ENCODE measurements around the gene CDC42EP3. TPM values are rescaled to one million over a fixed set of nuclear protein-coding genes. Genes with fewer than 3 reads are reported as not detected.

CDC42EP3 gene
- polyA plus RNA-seq, 1 donor: 49.6 TPM

DNA sequence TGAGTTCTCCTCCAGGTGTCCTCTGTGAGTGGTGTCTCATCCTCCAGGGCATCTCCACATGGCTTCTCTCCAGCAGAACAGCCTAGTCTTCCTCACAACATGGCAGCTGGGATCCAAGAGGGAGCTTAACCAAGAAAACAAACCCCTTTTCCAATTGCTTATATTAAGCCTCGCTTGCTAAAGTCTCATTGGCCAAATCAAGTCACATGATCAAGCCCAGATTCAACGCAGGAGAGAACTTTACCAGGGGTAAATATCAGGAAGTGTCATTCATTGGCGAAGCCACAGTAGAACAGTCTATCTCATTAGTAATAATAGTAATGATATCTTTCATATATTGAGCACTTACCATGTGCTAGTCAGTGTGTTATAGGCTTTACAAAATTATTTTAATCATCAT is 53.1 kb downstream of the CDC42EP3 start:
- DNase-seq: no peak

- no peak for DNase-seq
Observed at GRCh38 chr2:37617119-37617892, 54.1 kb downstream of the CDC42EP3 start.

- DNase-seq: no peak
Observed at GRCh38 chr2:37616677-37617005, 54.8 kb downstream of the CDC42EP3 start.

DNA sequence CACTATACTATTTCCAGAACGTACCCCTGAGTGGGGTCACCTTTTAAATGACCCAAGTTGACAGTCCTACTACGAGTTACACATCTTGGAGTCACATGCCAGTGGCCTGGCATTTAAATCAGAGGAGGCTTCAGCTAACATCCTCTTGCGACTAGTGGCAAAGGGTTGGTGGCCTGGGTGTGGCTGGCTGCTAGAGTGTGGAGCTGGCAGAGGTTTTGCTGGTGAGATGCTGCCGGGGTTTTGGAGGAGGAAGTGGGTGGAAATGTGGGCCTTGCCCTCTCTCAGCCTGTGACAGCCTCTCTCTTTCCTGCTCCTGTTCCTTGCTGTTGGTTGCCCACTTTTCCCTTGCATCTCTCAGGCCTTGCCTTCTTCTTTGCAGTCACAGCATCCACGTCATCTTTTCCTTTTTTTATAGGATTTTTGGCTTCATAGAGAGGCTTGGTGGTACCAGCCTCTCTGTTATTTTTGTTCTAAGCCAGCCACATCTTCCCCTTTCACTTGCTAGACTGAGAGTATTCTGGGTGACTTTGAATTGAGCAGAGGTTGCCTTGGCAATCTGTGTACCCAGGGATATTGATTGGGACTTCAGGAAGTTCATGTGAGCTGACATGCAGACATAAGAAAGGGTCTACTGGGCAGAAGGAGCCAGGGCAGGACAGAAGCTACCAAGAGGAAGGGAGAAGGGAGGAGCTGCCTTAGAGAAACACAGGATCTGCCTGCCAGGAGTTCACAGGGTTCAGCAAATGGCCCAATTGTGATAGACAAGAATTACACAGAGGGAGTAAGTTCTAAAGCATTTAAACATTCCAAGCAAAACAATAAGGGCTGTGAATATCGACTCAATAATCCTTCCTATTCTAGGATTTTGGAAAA is 55.4 kb downstream of the CDC42EP3 start:
- no peak for DNase-seq

- DNase-seq: no peak
Observed at GRCh38 chr2:37614061-37614738, 57.2 kb downstream of the CDC42EP3 start.

- DNase-seq: no peak
Observed at GRCh38 chr2:37612382-37612781, 59.1 kb downstream of the CDC42EP3 start.

DNA sequence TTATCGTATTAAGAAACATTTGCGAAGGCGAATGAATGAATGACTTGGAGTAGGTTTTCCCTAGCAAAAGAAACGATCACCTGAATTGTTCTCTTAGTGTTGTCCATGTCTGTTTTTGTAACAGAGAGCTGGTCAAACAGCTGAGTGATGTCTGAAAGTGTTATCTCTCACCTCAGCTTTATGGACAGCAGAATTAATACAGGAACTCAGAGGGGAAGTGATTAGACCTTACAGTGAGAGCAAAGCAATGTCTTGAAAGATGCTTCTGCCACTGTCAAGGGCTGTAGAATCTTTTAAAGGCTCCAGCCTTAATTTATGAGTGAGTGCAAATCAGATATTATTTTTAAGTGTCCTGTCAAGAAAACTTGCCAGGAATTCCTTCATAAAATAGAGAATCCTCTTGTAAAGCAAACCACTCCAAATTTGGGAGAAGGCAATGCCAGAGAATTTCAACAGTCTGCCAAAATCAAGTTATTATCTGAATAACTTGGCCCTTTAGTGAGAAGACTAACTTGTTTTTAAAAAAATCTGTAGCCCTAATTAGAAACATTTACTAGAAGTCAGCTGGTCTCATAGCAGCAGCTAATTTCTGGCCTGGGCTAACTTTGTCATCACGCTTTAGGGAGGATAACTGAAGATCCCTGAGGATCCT is 60.7 kb downstream of the CDC42EP3 start:
- no peak for DNase-seq

DNA sequence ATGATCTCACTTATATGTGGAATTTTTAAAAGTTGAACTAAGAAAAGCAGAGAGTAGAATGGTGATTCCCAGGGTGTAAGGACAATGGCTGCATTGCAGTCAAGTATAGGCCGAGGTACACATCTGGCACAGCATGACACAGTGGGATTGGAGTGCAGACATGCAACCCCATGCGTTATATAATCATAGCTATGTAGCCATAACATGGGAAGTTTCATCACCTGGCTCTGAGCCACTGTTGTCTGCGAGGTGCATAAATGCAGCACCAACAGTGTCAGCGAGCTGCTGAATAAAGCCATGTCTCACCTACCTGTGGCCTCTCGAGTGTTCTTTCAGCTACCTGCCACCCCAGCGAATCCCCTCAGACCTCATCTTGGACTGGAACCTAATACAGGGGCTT is 61.7 kb downstream of the CDC42EP3 start:
- DNase-seq: no peak

- DNase-seq: no peak
Observed at GRCh38 chr2:37604716-37605115, 66.7 kb downstream of the CDC42EP3 start.

GRCh38 chr2:37602702-37603101 is 68.7 kb downstream of the CDC42EP3 start:
- DNase-seq: no peak

- DNase-seq: no peak
Observed at GRCh38 chr2:37602040-37602439, 69.4 kb downstream of the CDC42EP3 start.

DNA sequence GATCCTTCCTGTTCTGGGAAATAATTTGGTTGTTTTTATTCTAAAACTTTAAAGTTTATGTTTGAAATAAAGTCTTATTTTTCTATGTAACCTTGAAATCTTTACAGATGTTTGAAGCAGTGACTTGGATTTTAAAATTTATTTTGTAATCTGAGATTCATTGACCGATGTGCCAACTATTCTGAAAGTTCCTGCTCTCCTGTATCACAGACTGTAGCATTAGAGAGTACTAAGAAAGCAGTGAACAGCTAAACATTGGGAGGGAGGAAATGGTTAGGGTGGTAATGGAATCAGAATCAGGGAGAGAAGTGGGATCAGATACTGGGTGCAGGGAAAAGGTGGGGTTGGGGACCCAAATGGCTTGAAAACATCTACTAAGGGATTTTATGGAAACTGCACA is 69.9 kb downstream of the CDC42EP3 start:
- DNase-seq: no peak

GRCh38 chr2:37600735-37601134 is 70.7 kb downstream of the CDC42EP3 start:
- DNase-seq: no peak

DNA sequence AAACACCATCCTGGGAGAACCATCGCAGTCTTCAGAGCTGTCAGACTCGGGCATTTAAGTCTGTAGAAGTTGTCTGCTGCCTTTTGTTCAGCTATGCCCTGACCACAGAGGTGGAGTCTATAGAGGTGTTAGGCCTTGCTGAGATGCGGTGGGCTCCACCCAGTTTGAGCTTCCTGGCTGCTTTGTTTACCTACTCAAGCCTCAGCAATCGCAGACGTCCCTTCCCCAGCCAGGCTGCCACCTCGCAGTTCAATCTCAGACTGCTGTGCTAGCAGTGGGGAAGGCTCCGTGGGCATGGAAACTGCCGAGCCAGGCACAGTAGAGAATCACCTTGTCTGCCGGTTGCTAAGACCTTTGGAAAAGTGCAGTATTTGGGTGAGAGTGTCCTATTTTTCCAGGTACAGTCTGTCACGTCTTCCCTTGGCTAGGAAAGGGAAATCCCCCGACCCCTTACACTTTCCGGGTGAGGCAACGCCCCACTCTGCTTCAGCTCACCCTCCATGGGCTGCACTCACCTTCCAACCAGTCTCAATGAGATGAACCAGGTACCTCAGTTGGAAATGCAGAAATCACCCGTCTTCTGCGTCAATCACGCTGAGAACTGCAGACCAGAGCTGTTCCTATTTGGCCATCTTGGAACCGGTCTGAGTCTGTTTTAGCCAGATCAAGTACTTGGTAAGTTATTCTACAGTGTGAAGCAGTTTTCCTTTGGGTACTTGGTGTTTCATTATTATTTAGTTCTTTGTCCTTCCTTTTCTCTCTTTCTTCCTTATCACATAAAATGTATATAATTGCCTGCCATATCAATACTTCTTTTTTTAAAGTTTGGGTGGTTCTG is 71.5 kb downstream of the CDC42EP3 start:
- no peak for DNase-seq

DNA sequence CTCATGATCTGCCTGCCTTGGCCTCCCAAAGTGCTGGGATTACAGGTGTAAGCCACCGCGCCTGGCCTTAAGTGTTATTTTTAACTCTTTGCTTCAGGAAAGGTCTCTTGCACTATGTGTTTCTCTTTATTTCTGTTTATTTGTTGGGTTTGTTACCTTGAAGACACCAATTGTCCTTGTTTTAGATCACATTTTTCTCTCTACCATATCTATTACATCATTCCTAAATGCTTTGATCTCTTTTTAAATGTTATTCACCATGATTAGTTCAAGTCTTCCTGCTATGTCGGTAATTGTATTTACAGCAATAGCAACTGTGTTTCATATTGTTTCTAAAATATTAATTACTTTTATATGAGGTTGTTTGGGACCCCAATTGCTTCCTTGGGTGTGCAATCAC is 77.7 kb downstream of the CDC42EP3 start:
- DNase-seq: no peak

- no peak for DNase-seq
Observed at GRCh38 chr2:37593024-37593423, 78.4 kb downstream of the CDC42EP3 start.
